Adipocyte (in vitro differentiated cells): ENCODE results near the gene AUTS2.

Source experiments
- DNase-seq: peaks from one replicate; pipeline ENCODE4 v3.0.0-alpha.2; 2015; ENCODE audit warnings: low read depth
- H3K27me3 ChIP-seq: replicated peaks from 2 replicates; pipeline ENCODE4 v1.7.0; 2013; ENCODE audit warnings: mild to moderate bottlenecking, low read length, moderate library complexity; ENCODE audit not compliant: control insufficient read depth, insufficient read depth
- H3K36me3 ChIP-seq: 2 replicates; pipeline ENCODE4 v1.7.0; 2013; ENCODE audit warnings: low read length, mild to moderate bottlenecking, moderate library complexity; ENCODE audit not compliant: control insufficient read depth, insufficient read depth, severe bottlenecking
- H3K4me1 ChIP-seq: 2 replicates; pipeline ENCODE4 v1.7.0; 2013; ENCODE audit warnings: mild to moderate bottlenecking, low read length, moderate library complexity; ENCODE audit not compliant: control insufficient read depth, insufficient read depth
- H3K4me3 ChIP-seq: 2 replicates; pipeline ENCODE4 v1.7.0; 2013; ENCODE audit warnings: mild to moderate bottlenecking, low read length, moderate library complexity
- H3K9ac ChIP-seq: 2 replicates; pipeline ENCODE4 v1.7.0; 2013; ENCODE audit warnings: mild to moderate bottlenecking, low read length, moderate library complexity
- H3K9me3 ChIP-seq: 2 replicates; pipeline ENCODE4 v1.7.0; 2013; ENCODE audit warnings: mild to moderate bottlenecking, low read length, moderate library complexity; ENCODE audit not compliant: control insufficient read depth

Gene AUTS2

GRCh38 chr7:70572571-70572970 lies 974.3 kb downstream of the AUTS2 start:
- Histone ChIP-seq H3K4me1 (peaks cover 20% of the 10 kb centered on the region), H3K27me3 (no peaks in the 10 kb centered on the region), H3K4me3 (no peak overlapping the region), H3K9me3 (no peaks in the 10 kb centered on the region), H3K36me3 (no peaks in the 10 kb centered on the region), H3K9ac (no peak overlapping the region)
- no peak for DNase-seq

- no peaks in the 10 kb centered on the region for H3K36me3 ChIP-seq
- H3K4me1 ChIP-seq: peaks cover 20% of the 10 kb centered on the region
- H3K9me3 ChIP-seq: no peaks in the 10 kb centered on the region
- H3K9ac ChIP-seq: no peak overlapping the region
- no peak overlapping the region for H3K4me3 ChIP-seq
- no peak for DNase-seq
- H3K27me3 ChIP-seq: no peaks in the 10 kb centered on the region
Observed at GRCh38 chr7:70573071-70573661, 974.9 kb downstream of the AUTS2 start.

GRCh38 chr7:70573696-70574095 lies 975.4 kb downstream of the AUTS2 start:
- Histone ChIP-seq H3K4me1 (peaks cover 20% of the 10 kb centered on the region), H3K27me3 (no peaks in the 10 kb centered on the region)
- peak; percentile 24 for DNase-seq

GRCh38 chr7:70574314-70574834 lies 976.1 kb downstream of the AUTS2 start:
- Histone ChIP-seq H3K27me3 (no peaks in the 10 kb centered on the region), H3K9me3 (no peaks in the 10 kb centered on the region), H3K4me3 (no peak overlapping the region), H3K9ac (no peak overlapping the region), H3K36me3 (no peaks in the 10 kb centered on the region), H3K4me1 (peaks cover 17% of the 10 kb centered on the region)
- DNase-seq: no peak

More at GRCh38 chr7:70573696-70574095, 975.4 kb downstream of the AUTS2 start:
- H3K36me3 ChIP-seq: no peaks in the 10 kb centered on the region
- no peak overlapping the region for H3K9ac ChIP-seq
- no peak overlapping the region for H3K4me3 ChIP-seq
- H3K9me3 ChIP-seq: no peaks in the 10 kb centered on the region

GRCh38 chr7:70574970-70575799 lies 976.9 kb downstream of the AUTS2 start:
- Histone ChIP-seq H3K9me3 (no peaks in the 10 kb centered on the region), H3K27me3 (no peaks in the 10 kb centered on the region), H3K36me3 (no peaks in the 10 kb centered on the region), H3K4me1 (peaks cover 17% of the 10 kb centered on the region), H3K4me3 (no peak overlapping the region), H3K9ac (no peak overlapping the region)
- peak; percentile 15 for DNase-seq

- DNase-seq: no peak
- Histone ChIP-seq H3K36me3 (no peaks in the 10 kb centered on the region), H3K4me1 (peaks cover 14% of the 10 kb centered on the region), H3K27me3 (no peaks in the 10 kb centered on the region), H3K9me3 (no peaks in the 10 kb centered on the region), H3K4me3 (no peak overlapping the region), H3K9ac (no peak overlapping the region)
Observed at GRCh38 chr7:70577078-70577477, 978.8 kb downstream of the AUTS2 start.

- H3K36me3 ChIP-seq: no peaks in the 10 kb centered on the region
- no peaks in the 10 kb centered on the region for H3K9me3 ChIP-seq
- H3K4me1 ChIP-seq: peaks cover 14% of the 10 kb centered on the region
- DNase-seq: no peak
- H3K4me3 ChIP-seq: no peak overlapping the region
- H3K9ac ChIP-seq: no peak overlapping the region
- H3K27me3 ChIP-seq: no peaks in the 10 kb centered on the region
Observed at GRCh38 chr7:70578131-70578530, 979.9 kb downstream of the AUTS2 start.

GRCh38 chr7:70579397-70580097 lies 981.3 kb downstream of the AUTS2 start:
- Histone ChIP-seq H3K36me3 (no peaks in the 10 kb centered on the region), H3K9me3 (no peaks in the 10 kb centered on the region), H3K4me1 (peaks cover 2% of the 10 kb centered on the region), H3K4me3 (no peak overlapping the region), H3K9ac (no peak overlapping the region), H3K27me3 (no peaks in the 10 kb centered on the region)
- DNase-seq: no peak

- H3K9me3 ChIP-seq: no peaks in the 10 kb centered on the region
- H3K9ac ChIP-seq: no peak overlapping the region
- no peak for DNase-seq
- H3K4me3 ChIP-seq: no peak overlapping the region
- H3K27me3 ChIP-seq: no peaks in the 10 kb centered on the region
- H3K36me3 ChIP-seq: no peaks in the 10 kb centered on the region
- H3K4me1 ChIP-seq: no peaks in the 10 kb centered on the region
Observed at GRCh38 chr7:70580161-70580560, 981.9 kb downstream of the AUTS2 start.

GRCh38 chr7:70582927-70583895 lies 984.9 kb downstream of the AUTS2 start:
- H3K9ac ChIP-seq: no peak overlapping the region
- no peaks in the 10 kb centered on the region for H3K36me3 ChIP-seq
- H3K4me3 ChIP-seq: no peak overlapping the region
- no peaks in the 10 kb centered on the region for H3K9me3 ChIP-seq
- DNase-seq: no peak
- peaks cover 8% of the 10 kb centered on the region for H3K4me1 ChIP-seq
- H3K27me3 ChIP-seq: no peaks in the 10 kb centered on the region
